KBM-7 (cell line): ENCODE results near the gene POLR1A.

ENCODE experiments used
- DNase-seq: peaks from one replicate; pipeline ENCODE4 v3.0.0-alpha.2; 2015
- in situ Hi-C: fragments of 300-500 bp; cut with MboI; formaldehyde crosslinking; loops from 2 replicates; pipeline ENCODE4 v1.14.3; 2020; ENCODE audit warnings: low sequenced_read_pairs, low pct_unique_long_range_greater_than_20kb, mixed read lengths

Gene POLR1A

DNA sequence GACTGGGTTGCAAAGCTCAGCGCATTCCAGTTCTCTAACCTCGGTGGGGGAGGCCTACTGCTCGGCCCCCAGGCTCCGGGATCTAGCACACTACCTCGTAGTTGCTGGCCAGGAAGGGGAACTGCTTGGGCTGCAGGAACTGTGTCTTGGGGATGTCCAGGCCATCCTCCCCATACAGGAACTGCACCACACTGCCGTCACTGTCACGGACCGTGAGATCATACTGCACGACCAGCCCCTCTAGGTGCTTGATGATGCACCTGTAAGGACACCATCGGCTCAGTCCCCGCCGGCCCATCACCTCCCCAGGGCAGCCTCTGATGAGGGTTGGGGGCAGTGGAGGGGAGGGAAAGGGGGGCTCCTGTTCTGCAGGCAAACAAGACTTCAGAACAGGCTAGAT is 61.6 kb downstream of the POLR1A start:
- in situ Hi-C loops = no loop called here

DNA sequence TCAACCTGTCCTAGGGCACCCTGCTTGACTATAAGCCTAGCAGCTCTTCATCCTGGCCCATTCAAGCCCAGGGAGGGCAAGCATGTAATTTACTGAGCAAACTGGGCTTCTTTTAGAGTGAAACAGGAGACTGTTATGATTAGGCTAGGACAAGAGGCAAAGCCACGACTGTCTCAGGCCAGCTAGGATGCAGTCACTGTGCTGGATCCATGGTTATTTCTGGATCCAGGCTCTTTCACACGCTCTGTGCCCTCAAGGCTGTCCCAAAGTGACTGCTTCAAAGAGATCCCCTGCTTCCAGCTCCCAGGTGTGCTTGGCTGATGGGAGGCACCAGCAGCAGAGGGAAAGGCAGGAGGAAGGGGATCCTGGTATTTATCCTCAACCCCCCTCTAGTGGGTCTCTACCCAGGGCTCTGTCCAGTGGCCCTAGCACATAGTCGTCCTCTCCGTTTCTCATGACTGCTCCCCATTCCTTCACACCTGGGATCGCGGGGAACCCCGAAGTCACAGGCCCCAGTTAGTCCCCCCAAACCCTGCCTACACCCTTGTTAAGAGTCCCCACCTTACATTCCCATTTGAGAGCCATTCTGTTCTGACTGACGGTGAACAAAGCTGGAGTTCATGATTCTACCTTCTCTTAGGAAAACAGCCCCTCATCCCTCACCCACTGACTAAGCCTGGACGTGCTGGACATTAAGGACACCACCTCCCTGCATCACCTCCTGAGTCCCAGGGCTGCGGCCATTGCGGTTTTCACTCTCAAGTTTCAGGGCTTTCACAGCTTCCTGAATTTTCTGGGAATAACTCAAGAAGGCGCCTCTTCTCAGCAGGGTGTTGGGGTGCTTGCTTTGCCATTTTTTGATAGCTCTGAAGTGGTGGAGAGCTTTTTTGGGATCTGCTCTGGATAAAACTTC is 63.2 kb downstream of the POLR1A start:
- in situ Hi-C loops = no loop called here
- no peak for DNase-seq

More for the DNA sequence above, 61.6 kb downstream of the POLR1A start:
- no peak for DNase-seq

DNA sequence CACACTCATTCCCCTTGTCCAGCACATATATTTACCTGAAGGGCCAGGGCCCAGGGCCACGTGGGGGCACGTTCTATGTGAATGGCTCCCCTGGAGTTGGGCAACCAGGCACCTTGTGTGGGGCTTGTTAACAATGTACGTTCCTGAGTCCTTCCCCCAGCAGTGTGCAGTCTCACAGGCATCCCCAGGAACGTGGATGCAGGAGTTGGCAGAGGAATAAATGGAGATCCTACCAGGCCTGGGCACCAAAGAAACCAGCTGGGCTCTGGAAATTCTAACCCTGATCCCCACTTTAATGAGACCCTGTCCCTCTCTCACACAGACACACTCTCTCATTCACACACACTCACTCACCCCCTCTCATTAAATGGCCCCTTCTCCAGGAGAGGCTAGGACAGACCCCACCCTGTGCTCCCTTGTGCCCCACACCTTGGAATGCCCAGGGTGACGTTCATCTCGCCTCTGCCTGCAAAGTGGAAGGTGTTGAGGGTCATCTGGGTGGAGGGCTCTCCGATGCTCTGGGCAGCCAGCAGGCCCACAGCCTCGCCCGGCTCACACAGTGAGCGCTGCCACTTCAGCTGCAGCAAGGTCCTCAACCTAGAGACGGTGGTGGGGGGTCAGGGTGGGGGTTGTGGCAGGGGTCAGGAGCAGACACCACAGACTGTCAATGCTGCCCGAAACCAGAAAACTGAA is 65.6 kb downstream of the POLR1A start:
- in situ Hi-C loops = no loop called here

DNA sequence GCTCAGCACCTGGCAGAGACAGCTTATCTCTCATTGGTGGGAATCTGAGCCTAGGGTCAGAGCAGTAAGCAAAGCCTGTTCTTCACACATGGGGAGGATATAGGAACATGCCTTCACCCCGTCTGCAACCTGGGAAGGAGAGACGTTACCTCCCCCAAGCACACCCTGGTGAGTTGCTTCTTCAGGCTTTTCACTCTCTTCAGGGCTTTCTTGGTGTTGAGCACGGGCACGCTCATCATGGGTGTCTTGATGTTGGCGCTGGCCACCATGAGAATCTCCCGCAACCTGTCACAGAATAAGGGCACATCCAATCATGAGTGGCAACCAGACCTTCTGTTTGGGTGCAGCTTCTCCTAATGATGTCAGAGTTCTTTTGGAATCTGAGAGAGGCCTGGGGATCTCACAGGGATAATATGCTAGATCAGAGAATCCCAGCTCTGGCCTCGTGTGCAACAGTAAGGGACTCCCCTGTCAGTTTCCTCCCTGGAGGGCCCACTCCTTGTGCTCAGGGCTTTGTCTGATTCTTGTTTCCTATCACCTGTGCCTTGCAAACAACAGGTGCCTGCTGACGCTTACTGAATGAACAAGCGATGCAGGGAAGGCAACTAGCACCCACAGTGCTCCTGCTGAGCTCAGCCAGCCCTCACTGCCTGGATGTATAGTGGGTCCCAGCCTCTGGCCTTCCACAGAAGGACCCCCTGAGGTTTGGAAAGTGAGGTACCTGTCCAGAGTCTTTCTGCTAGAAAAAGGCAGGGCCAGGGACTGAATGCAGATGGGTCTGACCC is 66.3 kb downstream of the POLR1A start:
- DNase-seq = no peak
- in situ Hi-C loops = no loop called here

More for the DNA sequence above, 65.6 kb downstream of the POLR1A start:
- no peak for DNase-seq

DNA sequence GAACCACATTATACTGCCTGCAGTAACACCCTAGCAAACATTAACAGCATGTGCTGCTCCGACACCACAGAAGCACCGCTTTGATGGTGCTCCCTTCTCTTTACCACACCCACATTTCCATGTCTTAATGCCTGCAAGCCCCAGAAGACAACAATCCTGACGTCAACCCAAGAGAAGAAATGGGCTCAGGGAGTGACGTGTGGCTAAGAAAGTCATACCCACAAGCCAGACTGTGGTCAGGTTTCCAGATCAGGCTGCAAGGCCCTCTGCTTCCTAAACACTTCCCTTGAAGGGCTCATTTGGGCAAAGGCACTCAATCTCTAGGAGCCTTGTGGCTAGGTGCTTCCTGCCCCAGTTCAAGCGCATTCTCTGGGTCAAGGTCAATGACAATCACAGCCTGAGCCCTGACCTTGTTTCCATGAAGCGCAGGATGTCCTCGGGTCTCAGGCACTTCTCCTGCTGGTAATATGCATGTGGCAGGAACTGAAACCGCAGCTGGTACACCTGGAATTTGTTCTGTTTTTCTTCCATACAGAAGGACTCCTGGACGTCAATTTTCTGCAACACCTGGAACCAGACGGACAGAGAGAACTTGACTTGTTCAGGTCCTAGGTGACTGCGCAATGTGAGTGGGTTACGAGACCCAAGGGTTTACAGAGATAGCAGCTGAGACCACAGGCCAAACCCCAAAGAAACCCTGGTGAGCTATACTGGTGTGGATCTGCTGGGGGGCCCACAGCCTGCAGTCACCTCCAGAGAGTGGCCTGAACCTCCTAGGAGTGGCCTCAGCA is 67.2 kb downstream of the POLR1A start:
- in situ Hi-C loops = no loop called here
- DNase-seq = peak; percentile 82

DNA sequence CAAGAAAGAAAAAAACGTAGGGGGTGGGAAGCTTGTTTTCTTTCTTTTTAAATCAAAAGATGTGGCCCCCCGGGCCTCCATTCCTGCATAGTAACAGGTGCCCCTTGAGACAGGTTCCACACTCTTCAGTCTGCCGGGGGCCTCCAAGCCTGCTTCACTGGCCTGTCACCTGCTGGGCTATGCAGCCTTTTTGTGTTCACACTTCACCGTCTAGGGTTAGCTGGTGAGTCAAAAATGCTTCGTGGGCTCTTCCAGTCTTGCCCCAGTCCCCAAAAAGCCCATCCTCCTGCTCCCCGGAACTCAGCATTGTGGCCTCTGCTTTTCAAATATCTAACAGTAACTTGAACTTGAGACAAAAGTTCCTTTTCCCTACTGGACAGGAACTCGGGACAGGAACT is 67.9 kb downstream of the POLR1A start:
- in situ Hi-C loops = no loop called here
- no peak for DNase-seq

DNA sequence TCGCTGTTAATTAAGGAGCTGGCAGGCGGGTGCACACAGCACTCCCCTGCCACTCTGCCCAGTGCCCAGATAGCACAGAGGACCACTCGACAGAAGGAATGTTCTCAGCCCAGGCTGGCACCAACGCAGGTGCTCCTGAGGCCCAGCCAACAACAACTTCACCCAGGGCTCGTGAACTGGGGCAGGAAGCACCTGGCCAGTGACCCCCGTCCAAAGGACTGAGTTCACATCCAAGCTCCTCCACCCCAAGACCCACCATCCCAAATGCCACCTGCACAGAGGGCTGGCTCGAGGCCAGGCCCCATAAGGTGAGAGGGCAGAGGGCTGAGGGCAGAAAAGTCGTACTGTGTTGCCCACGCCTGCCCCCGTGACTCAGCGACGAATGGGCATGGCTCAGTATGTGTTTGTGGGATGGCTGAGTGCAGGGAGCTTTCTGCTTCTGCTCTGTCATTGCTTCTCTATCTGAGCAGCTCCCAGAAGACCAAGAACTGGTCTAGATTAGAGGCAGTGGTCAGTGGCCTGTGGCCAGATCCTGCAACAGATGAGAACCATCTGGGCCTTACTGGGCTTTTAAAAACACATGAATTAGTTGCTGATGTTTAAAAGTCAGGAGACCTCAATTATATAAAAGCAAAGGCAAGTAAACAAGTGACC is 68.4 kb downstream of the POLR1A start:
- DNase-seq = no peak
- in situ Hi-C loops = no loop called here

DNA sequence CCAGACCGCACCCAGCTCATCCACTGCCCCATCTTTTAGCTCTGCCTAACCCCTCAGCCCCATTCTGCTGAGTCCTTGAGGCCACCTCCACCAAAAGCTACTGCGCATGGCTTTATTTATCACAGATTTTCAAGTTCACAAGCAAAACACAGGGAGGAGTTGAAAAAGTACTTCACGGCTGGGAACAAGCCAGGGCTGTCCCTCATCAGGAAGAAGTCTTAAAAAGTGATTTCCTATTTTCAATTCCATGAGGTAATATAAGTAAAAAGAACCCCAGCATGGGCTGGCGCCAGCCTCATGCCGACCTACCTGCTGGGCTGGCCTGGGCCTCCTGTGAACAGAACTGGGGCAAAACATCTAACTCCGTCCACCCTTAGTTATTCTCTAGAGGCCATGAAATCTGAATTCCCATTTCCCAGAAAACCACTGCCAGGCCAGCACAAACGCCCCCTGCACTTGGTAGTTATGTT is 69.0 kb downstream of the POLR1A start:
- DNase-seq = no peak
- in situ Hi-C loops = no loop called here

DNA sequence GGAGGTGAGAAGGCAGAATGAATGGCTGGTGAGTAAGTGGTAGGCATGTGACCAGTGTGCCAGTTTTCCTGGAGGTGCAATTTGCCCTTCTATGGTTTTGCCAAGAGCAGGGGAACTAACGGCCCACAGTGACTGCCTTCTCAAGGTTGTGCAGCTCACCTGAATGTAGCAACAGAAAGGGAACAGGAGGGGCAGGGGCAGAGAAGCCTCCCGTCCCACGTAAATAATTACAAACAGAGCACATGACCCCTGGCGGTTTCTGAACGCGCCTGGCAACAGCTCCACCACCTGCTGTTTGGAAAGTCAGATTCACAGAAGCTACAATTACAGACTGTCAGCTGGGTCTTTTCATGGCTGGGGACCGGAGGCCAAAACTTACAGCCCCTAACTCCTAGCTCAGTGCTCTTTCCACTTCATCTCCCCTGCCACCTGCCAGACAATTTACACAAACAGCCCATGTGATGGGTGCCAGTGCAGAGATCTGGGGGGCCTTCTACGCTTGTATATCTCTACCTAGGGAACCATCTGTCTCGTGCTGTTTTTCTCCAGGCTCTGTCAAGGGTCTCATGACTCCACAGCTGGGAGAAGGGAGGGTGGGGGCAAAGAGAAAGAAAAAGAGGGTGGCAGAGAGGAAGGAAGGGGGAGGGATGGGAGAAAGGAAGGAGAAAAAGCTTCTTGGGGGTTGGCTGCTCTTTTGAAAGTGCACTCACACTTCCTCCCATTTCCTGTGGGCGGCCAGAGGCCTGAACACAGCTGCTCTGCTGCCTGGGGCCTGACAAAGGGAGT is 69.6 kb downstream of the POLR1A start:
- in situ Hi-C loops = no loop called here
- peak; percentile 90 for DNase-seq

DNA sequence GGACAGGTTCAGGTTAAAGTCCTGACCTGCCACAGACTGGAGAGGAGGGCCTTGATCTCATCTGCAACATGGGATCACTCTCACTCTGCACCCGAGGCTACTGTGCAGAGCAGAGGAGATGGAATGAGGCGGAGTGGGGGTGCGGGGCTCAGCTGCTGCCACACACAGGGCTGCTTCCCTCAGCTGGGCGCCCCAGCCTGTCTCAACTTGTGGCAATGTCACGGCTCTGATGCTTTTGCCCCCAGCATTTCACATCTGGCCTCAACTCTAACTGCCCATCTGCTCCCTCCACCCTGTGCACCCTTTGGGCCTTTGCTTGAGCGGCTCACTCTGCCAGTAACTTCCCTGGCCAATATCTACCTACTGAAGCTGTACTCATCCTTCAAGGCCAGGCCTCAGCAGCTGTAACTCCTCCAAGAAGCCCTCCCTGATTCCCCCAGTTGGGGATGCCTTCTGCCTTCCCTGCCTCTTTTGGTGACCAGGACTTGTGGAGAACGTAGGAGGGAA is 70.3 kb downstream of the POLR1A start:
- DNase-seq = no peak
- in situ Hi-C loops = no loop called here

DNA sequence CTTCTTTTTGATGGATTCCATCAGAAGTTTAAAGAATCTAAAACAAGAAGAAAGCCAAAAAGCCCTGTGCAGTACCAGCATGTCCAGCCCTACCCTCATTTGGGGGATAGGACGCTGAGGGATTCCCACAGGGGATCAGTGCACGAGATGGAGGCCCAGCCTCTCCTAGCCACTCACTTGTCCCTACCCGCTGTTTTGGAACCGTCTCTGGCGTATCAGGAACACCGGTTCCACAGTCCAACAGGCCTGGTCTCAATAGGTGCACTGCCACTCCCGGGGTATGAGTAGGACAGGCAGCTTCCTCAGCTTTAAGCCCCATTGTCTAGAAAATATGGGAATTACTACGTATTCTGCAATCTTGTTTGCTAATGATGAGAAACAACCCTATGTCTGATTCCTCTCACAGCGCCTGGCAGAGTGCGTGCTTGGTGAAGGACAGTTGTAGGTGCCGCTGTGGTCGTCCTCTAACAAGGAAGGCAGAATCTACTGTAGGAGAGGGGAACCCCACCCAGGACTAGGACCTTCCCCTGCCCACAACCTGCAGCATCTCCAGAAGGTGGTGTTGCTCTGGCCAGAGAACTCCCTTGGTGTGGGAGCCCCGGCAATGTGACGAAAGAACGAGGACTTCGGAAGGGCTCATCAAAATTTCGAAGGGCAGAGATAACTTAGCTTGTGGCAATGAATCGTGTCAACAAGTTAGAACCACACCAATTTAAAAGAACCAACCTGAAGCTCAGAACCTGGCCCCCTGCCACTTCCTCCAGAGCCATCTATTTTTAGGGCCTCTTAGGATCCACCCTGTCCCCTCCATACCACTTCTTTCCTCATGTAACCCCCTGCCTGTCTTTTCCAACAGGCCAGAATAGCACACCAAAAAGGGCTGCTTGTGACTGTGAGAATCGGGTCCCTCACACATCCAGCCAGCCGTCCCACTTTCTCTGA is 71.7 kb downstream of the POLR1A start:
- no peak for DNase-seq
- in situ Hi-C loops = no loop called here

DNA sequence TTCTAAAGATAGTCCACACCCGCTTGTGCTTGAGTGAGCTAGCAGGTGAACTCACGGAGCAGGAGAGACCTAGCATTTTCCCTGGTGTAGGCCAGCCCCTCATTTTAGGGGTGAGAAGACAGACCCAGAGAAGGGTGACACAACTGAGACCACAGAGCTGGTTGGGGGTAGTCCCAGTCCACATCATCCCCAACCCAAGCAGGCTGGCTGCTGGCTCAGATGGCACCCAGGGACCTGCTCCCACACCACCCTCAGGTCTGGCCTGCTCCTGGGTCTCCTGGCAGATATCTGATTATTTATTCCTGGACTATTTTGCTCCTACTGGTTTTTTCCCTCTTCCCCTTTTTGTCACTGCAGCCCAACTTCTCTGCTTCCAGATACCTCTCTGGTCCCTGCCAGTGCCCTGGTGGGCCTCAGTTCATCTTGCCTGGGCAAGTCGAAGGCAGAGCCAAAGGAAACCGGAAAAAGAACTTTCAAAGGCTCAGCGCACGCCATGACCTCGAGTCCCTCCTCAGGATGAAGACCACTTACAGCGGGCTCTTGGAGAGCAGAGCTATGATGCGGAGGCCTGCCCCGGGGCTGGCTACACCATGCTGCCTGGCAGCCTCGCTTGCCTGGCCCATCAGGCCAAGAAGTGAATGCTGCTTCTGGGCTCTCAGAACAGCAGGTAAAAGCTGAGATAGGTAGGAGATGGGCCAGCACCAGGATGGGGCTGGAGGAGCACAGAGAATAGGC is 72.7 kb downstream of the POLR1A start:
- DNase-seq = no peak
- in situ Hi-C loops = no loop called here

DNA sequence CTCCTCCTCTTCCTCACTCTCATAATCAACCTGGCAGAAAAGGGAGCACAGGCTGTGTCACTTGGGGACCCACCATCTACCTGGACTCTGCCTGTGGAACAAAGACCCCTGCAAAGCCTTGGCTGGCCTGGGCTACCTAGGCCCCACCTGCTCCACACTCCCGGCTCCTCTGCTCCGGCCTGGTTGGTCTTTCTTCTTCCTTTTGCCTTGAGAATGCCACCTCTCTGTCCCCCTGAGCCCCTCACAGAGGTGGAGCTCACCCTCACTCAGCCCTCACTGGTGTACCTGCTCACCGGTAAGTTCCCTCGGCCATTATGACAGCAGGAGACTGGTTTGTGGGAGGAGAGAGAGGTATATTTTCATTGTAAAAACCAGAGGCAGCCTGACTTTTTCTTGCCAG is 74.1 kb downstream of the POLR1A start:
- in situ Hi-C loops = no loop called here
- no peak for DNase-seq

DNA sequence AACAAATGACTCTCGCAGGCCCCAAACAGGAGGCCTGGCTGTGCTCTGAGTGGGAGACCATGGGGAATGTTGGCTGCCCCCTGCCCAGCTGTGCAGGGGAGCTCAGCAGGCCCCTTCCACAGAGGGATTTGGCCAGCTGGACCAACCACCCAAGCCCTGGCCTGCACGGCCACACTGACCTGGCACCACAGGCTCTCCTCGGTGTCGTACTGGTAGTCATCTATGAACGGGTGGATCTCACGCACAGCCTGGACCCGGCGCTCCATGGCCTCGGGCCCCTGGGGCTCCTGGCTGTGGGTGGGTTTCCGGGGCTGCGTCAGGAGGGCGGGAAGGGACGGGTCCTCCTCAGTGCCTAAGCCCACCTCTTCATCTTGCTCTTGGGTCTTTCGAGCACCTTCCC is 74.5 kb downstream of the POLR1A start:
- in situ Hi-C loops = no loop called here
- DNase-seq = no peak

DNA sequence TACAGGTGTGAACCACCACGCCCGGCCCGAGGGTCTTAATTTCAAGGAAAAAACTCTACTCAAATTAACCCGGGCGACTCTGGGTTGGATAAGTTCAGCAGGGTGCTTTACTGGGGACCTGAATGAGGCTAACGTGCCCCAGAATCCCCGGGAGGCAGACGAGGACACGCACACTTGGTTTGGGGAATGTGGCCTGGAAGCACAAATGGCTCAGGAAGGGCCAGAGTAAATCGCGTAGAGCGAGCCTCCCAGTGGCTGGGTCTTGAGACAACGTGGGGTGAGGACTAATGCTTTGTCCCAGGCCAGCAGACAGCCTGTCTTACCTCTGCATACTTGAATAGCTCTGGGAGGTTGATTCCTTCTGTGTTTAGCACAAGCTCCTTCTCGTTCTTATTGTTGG is 75.8 kb downstream of the POLR1A start:
- in situ Hi-C loops = no loop called here
- DNase-seq = no peak
